Activated CD8-positive, alpha-beta T cell treated with anti-CD3 and anti-CD28 coated beads for 36 hours (primary cell): Measurements from ENCODE around the gene TMEM236. TPM values are rescaled to one million over a fixed set of nuclear protein-coding genes. Genes with fewer than 3 reads are reported as not detected.

ENCODE experiments used
- ATAC-seq: fragments of 200-7000 bp; cut with Tn5 transposase; one replicate; pipeline ENCODE4 v1.10.0; 2021; ENCODE audit warnings: mild to moderate bottlenecking, moderate library complexity
- CTCF ChIA-PET: fragments of 350-600 bp; sonication (Branson Sonifier 250); formaldehyde crosslinking; loops from one replicate; lab custom pipeline; 2021; ENCODE audit warnings: antibody characterized with exemption; lab: Charles Lee
- POLR2A ChIA-PET: fragments of 350-600 bp; sonication (Branson Sonifier 250); formaldehyde crosslinking; loops from one replicate; lab custom pipeline; 2021; ENCODE audit warnings: antibody characterized with exemption; lab: Charles Lee
- DNase-seq: peaks from one replicate; pipeline ENCODE4 v3.0.0-alpha.2; 2020
- H3K27ac Mint-ChIP-seq: one replicate; pipeline ENCODE4 v1.8.0; 2021; ENCODE audit warnings: mild to moderate bottlenecking, mixed read lengths
- H3K27me3 Mint-ChIP-seq: one replicate; pipeline ENCODE4 v1.8.0; 2021; ENCODE audit warnings: mixed read lengths
- H3K36me3 Mint-ChIP-seq: one replicate; pipeline ENCODE4 v1.8.0; 2021; ENCODE audit warnings: low read depth, mixed read lengths
- H3K4me1 Mint-ChIP-seq: one replicate; pipeline ENCODE4 v1.8.0; 2021; ENCODE audit warnings: low read depth, mixed read lengths
- H3K4me3 Mint-ChIP-seq: one replicate; pipeline ENCODE4 v1.8.0; 2021; ENCODE audit warnings: mild to moderate bottlenecking, moderate library complexity, mixed read lengths
- H3K9me3 Mint-ChIP-seq: one replicate; pipeline ENCODE4 v1.8.0; 2021; ENCODE audit warnings: mixed read lengths
- intact Hi-C: fragments of 100-400 bp; cut with micrococcal nuclease; formaldehyde crosslinking; loops from one replicate; pipeline ENCODE4 v1.10.0; 2022
- total RNA-seq, 2 experiments: library from RNA; stranded (reverse); gene quantifications; one replicate each; pipeline ENCODE4 v1.2.3, GENCODE V29; 2021
- TF ChIP-seq, protein P1 (sequence below): fragments of 200-600 bp; IDR thresholded peaks from one replicate; pipeline ENCODE4 v1.8.0; 2022; ENCODE audit warnings: antibody characterized with exemption, mild to moderate bottlenecking

Gene TMEM236
- total RNA-seq, 2 experiments from 2014 or later = 0.11 to 0.16 TPM

DNA sequence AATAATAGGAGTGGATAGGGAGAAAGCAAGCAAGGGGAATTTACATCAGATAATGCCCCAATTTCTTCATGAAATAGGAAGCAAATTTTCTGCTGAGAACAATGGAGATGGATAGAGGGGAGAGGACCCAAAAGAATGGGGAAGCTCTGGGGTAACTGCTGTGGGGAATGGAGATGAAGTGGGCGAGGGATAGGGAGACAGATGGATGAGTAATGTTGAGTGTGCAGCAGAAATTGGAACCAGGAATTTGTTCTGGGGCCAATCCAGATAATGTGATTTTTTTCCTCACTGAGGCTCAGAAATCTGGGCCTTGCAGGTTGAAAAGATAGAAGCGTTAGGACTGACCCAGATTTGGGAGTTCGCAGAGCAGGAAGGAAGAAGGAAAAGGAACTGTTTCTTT is 32.7 kb downstream of the TMEM236 start:
- H3K4me3 Mint-ChIP-seq = no peak overlapping the region
- intact Hi-C loops = no loop called here
- no peaks in the 10 kb centered on the region for H3K36me3 Mint-ChIP-seq
- no peak overlapping the region for H3K27ac Mint-ChIP-seq
- no peaks in the 10 kb centered on the region for H3K4me1 Mint-ChIP-seq
- CTCF ChIA-PET = no interaction called here
- no peaks in the 10 kb centered on the region for H3K27me3 Mint-ChIP-seq
- DNase-seq (no peak), ATAC-seq (no peak)
- TF ChIP-seq, protein P1, sequence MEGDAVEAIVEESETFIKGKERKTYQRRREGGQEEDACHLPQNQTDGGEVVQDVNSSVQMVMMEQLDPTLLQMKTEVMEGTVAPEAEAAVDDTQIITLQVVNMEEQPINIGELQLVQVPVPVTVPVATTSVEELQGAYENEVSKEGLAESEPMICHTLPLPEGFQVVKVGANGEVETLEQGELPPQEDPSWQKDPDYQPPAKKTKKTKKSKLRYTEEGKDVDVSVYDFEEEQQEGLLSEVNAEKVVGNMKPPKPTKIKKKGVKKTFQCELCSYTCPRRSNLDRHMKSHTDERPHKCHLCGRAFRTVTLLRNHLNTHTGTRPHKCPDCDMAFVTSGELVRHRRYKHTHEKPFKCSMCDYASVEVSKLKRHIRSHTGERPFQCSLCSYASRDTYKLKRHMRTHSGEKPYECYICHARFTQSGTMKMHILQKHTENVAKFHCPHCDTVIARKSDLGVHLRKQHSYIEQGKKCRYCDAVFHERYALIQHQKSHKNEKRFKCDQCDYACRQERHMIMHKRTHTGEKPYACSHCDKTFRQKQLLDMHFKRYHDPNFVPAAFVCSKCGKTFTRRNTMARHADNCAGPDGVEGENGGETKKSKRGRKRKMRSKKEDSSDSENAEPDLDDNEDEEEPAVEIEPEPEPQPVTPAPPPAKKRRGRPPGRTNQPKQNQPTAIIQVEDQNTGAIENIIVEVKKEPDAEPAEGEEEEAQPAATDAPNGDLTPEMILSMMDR = no peak
- no peaks in the 10 kb centered on the region for H3K9me3 Mint-ChIP-seq
- POLR2A ChIA-PET = no interaction called here

DNA sequence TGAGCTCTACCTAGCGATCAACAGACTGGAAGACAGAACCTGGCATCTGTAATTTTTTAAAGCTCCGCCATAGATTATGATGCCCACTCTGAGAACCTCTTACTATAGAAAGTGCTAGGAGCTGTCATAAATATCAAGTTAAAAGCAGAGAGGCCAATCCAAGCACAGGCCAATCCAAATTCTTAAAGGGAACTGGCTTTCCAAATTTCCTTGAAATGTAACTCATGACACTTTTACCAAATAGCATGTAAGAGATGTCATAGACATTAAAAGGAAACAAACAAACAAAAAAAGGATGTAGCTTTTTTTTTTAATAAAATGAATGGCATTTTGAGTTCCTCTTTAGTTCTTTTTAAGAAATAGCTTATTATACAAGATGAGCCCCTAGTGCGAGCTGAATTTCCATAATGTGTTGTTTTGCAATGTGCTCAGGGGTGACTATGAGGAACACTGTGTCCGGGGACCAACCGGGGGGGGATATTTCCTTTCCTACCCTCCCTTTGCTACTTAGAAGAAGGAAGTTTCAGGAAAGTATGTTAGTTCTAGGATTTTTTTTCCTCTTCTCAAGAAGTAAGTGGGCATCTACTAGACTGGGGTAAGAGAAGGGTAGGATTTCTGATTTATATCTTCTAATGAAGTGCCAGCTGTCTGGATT is 33.4 kb downstream of the TMEM236 start:
- CTCF ChIA-PET = interaction anchor here (0.6 to 1.5 kb wide), 2 partner anchors 47 to 221 kb away, joined by 3 to 4 read pairs; no protein-coding TSS in a partner anchor
- Mint-ChIP-seq H3K9me3 (no peaks in the 10 kb centered on the region), H3K36me3 (no peaks in the 10 kb centered on the region), H3K27me3 (no peaks in the 10 kb centered on the region), H3K4me3 (no peak overlapping the region), H3K27ac (no peak overlapping the region), H3K4me1 (no peaks in the 10 kb centered on the region)
- ATAC-seq (no peak), DNase-seq (no peak)
- POLR2A ChIA-PET = no interaction called here
- intact Hi-C loops = no loop called here
- TF ChIP-seq, protein P1 = no peak

DNA sequence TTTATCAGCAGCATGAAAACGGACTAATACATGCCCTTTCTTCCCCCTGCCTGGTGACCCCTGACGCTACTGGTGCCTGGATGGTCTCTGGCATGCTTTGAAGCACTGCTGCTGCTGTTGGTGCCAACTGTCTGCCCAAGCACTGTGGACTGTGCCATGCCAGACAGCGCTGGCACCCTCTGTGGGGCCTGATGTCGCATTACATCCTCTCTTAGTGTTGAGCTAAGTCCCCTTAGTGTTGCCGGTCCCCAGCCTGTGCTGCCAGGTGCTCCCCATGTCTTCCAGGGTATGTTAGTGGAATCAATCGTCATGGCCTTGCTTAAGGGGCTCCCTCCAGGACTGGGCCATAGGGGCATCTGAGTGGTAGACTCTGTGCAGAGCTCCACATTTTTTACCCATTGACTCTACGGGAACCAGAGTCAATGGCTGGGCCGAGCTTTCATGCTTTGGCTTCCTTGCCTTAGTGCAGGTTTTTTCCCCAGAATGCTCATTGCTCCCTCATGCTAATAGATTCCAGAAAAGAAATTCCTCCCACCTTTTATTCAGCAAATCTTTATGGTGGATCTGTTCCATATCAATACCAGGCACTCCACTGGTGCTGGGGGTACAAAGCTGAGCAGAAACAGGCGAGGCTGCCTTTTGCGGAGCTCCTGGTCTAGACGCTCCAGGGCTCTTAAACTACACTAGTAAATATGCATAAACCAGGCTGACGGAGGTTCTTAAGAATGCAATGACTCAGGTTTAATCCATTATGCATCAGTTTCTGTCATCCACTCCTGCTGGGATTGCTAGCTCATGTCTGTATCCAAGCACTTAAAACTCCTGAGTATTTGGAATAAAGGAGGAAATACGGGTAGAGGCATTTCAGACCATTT is 35.3 kb downstream of the TMEM236 start:
- H3K27me3 Mint-ChIP-seq = no peaks in the 10 kb centered on the region
- TF ChIP-seq, protein P1 = no peak
- DNase-seq (no peak), ATAC-seq (no peak)
- POLR2A ChIA-PET = no interaction called here
- H3K36me3 Mint-ChIP-seq = no peaks in the 10 kb centered on the region
- intact Hi-C loops = no loop called here
- H3K9me3 Mint-ChIP-seq = no peaks in the 10 kb centered on the region
- no peak overlapping the region for H3K27ac Mint-ChIP-seq
- CTCF ChIA-PET = interaction anchor here (1.4 kb wide), 1 partner anchor 45 kb away, joined by 3 read pairs; no protein-coding TSS in a partner anchor
- H3K4me1 Mint-ChIP-seq = no peaks in the 10 kb centered on the region
- no peak overlapping the region for H3K4me3 Mint-ChIP-seq

DNA sequence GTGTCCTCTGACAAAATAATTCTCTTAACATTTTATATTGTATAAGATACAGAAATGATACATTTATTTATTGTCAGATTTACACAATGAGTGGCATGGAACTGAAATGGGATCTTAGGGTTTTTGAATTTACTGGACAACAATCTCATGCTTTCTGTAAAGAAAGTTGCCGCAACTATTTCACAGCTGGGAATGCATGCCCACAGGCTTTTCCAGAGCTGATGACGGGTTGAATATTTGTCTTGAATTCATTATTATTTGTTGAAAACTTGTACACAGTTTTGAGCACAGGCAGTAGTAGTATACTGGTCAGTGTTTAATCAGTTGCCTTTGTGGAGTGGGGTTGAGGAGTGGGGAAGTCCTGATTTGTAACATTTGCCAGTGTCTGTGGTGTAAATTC is 36.6 kb downstream of the TMEM236 start:
- Mint-ChIP-seq H3K9me3 (no peaks in the 10 kb centered on the region), H3K4me1 (peaks cover 5% of the 10 kb centered on the region), H3K36me3 (no peaks in the 10 kb centered on the region), H3K27ac (no peak overlapping the region), H3K4me3 (no peak overlapping the region), H3K27me3 (no peaks in the 10 kb centered on the region)
- TF ChIP-seq, protein P1 = no peak
- ATAC-seq = no peak
- POLR2A ChIA-PET = no interaction called here
- intact Hi-C loops = no loop called here
- no peak for DNase-seq
- CTCF ChIA-PET = interaction anchor here (1.4 kb wide), 1 partner anchor 46 kb away, joined by 3 read pairs; no protein-coding TSS in a partner anchor

DNA sequence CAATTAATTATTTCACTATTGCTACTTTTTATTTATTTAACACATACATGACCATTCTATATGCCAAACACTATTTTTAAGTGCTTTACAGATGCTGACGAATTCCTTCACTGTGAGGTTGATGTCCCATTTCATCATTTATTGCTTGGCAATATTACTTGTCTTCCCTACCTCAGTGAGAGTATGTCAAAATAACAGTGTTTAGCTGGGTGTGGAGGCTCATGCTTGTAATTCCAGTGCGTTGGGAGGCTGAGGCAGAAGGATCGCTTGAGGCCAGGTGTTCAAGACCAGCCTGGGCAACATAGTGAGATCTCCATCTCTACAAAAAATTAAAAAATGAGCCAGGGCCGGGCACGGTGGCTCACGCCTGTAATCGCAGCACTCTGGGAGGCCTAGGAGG is 37.4 kb downstream of the TMEM236 start:
- CTCF ChIA-PET = interaction anchor here (0.7 kb wide), 1 partner anchor 10 kb away, joined by 3 read pairs; no protein-coding TSS in a partner anchor
- DNase-seq = no peak
- intact Hi-C loops = no loop called here
- ATAC-seq = no peak
- H3K4me3 Mint-ChIP-seq = no peak overlapping the region
- H3K27ac Mint-ChIP-seq = no peak overlapping the region
- POLR2A ChIA-PET = interaction anchor here (1.2 kb wide), 1 partner anchor 146 kb away, joined by 3 read pairs; no protein-coding TSS in a partner anchor
- peaks cover 5% of the 10 kb centered on the region for H3K4me1 Mint-ChIP-seq
- no peaks in the 10 kb centered on the region for H3K9me3 Mint-ChIP-seq
- H3K36me3 Mint-ChIP-seq = no peaks in the 10 kb centered on the region
- H3K27me3 Mint-ChIP-seq = no peaks in the 10 kb centered on the region
- TF ChIP-seq, protein P1 = no peak
